ENCODE data around the gene LRP1B.

DNA sequence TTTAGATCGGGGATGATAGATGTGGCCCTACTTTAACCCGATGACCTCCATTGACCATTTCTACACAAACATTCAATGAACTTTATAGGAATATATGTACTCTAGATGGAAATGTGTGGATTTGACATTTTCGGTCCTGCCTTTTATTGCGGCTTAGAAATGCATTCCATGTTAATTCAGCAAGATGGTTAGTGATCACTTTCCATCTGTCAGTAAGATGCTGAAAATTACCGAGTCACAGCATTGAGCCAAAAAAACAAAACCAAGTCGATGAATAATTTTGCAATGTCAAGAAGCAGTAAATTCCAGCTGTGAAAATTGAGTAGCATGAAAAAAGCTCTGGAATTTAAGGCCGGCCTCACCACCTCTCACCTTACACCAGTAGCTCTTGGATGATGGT is 1708.1 kb downstream of the LRP1B start:
- TF ChIP-seq, protein P1, sequence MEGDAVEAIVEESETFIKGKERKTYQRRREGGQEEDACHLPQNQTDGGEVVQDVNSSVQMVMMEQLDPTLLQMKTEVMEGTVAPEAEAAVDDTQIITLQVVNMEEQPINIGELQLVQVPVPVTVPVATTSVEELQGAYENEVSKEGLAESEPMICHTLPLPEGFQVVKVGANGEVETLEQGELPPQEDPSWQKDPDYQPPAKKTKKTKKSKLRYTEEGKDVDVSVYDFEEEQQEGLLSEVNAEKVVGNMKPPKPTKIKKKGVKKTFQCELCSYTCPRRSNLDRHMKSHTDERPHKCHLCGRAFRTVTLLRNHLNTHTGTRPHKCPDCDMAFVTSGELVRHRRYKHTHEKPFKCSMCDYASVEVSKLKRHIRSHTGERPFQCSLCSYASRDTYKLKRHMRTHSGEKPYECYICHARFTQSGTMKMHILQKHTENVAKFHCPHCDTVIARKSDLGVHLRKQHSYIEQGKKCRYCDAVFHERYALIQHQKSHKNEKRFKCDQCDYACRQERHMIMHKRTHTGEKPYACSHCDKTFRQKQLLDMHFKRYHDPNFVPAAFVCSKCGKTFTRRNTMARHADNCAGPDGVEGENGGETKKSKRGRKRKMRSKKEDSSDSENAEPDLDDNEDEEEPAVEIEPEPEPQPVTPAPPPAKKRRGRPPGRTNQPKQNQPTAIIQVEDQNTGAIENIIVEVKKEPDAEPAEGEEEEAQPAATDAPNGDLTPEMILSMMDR (IDR thresholded peaks at IDR 0.05; ENCODE audit: low read depth, low read length, missing input control), result no peak
- TF ChIP-seq GABPA (IDR thresholded peaks at IDR 0.05 in 1 of 2, conservative IDR thresholded peaks at IDR 0.05 in 1 of 2), result no peak
- TF ChIP-seq, protein P2, sequence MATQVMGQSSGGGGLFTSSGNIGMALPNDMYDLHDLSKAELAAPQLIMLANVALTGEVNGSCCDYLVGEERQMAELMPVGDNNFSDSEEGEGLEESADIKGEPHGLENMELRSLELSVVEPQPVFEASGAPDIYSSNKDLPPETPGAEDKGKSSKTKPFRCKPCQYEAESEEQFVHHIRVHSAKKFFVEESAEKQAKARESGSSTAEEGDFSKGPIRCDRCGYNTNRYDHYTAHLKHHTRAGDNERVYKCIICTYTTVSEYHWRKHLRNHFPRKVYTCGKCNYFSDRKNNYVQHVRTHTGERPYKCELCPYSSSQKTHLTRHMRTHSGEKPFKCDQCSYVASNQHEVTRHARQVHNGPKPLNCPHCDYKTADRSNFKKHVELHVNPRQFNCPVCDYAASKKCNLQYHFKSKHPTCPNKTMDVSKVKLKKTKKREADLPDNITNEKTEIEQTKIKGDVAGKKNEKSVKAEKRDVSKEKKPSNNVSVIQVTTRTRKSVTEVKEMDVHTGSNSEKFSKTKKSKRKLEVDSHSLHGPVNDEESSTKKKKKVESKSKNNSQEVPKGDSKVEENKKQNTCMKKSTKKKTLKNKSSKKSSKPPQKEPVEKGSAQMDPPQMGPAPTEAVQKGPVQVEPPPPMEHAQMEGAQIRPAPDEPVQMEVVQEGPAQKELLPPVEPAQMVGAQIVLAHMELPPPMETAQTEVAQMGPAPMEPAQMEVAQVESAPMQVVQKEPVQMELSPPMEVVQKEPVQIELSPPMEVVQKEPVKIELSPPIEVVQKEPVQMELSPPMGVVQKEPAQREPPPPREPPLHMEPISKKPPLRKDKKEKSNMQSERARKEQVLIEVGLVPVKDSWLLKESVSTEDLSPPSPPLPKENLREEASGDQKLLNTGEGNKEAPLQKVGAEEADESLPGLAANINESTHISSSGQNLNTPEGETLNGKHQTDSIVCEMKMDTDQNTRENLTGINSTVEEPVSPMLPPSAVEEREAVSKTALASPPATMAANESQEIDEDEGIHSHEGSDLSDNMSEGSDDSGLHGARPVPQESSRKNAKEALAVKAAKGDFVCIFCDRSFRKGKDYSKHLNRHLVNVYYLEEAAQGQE (IDR thresholded peaks at IDR 0.05), result no peak
- no peak for TF ChIP-seq YY1 (IDR thresholded peaks at IDR 0.05)
- TF ChIP-seq SP1 (IDR thresholded peaks at IDR 0.05), result no peak
- TF ChIP-seq FOXA1 (IDR thresholded peaks at IDR 0.05), result no peak
